Thyroid gland (tissue), 4 donors: Measurements from ENCODE around the gene DCUN1D2.

Source experiments
- CTCF ChIP-seq, 6 experiments: fragments of 200-600 bp in 3 of 6; fragments of 450-650 bp in 3 of 6; sonication (generic) in 3 of 6; IDR thresholded peaks; one replicate each; pipeline ENCODE4 v1.5.1; 2016 to 2019; ENCODE audit warnings: antibody characterized with exemption in 6 of 6, mild to moderate bottlenecking in 2 of 6, inconsistent platforms in 1 of 6, moderate library complexity in 1 of 6
- POLR2A ChIP-seq, 2 donors: fragments of 450-650 bp; IDR thresholded peaks; one replicate each; pipeline ENCODE4 v1.6.1; 2017; ENCODE audit warnings: antibody characterized with exemption in 2 of 2, mild to moderate bottlenecking in 2 of 2, moderate library complexity in 1 of 2

DNA sequence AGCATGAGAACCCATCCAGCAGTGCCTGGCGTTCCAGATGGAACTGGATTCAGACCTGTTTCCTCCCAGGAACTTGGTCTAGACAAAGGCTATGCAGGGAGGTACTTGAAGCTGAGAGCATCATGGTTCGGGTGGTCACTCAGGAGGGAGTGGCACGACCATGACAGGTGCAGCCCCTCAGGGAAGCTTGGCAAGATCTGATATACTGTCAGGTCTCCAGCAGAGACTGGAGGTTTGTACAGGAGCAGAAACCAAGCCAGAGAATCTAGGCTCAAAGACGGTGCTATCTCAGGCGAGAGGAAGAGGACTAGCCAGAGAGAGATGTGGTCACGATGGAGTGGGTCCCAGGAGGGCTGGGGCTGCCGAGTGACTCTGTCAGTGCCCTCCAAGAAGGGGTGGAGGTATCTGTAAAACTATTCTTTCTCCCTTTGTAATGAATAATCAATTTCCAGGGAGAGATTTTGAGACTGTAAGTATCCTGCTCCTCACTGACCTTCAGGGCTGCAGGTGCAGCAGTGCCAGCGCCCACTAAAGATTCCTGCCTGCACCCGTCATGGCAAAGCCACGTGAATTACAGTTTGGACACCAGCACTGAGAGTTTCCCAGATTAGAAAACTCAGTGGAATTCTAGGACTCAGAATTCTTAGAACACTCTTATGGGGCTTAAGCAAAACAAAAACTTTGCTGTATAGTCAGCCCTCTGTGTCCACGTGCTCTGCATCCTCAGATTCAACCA, 10.2 kb upstream of the DCUN1D2 start:
- TF ChIP-seq POLR2A (IDR thresholded peaks at IDR 0.05) (no peak), CTCF (IDR thresholded peaks at IDR 0.05) (no peak)
